Measurements from ENCODE around the gene ALG2. TPM values are rescaled to one million over a fixed set of nuclear protein-coding genes. Genes with fewer than 3 reads are reported as not detected.
"Not testable (repeated sequence)": the region's sequence is repeated elsewhere in the genome, so short reads cannot be mapped to it uniquely, and the experiment has no call there.

Gene ALG2
- total RNA-seq, 3 donors from 2014 or later, result 21.0 to 23.6 (median 23.4) TPM

GRCh38 chr9:99224445-99224844 is 2.7 kb upstream of the ALG2 start:
- Mint-ChIP-seq H3K4me3 (peak overlapping the region; percentile 95), H3K27me3 (ENCODE audit: low read depth) (no peaks in the 10 kb centered on the region), H3K36me3 (ENCODE audit: insufficient read depth) (peaks cover 37% of the 10 kb centered on the region), H3K4me1 (ENCODE audit: low read depth) (peaks cover 59% of the 10 kb centered on the region), H3K9me3 (no peaks in the 10 kb centered on the region)
- ATAC-seq (no peak), DNase-seq (no peak)

- Mint-ChIP-seq H3K9me3 (no peaks in the 10 kb centered on the region), H3K27me3 (ENCODE audit: low read depth) (no peaks in the 10 kb centered on the region), H3K4me1 (ENCODE audit: low read depth) (peaks cover 70% of the 10 kb centered on the region), H3K4me3 (peak overlapping the region; percentile 95), H3K36me3 (ENCODE audit: insufficient read depth) (peaks cover 39% of the 10 kb centered on the region)
- DNase-seq (no peak), ATAC-seq (peak in 1 of 2 donors; percentile 44)
Measured at GRCh38 chr9:99222416-99223270, 901 bp upstream of the ALG2 start.

GRCh38 chr9:99221266-99221620 is 499 bp downstream of the ALG2 start:
- peaks cover 40% of the 10 kb centered on the region for H3K36me3 Mint-ChIP-seq (ENCODE audit: insufficient read depth)
- no peaks in the 10 kb centered on the region for H3K27me3 Mint-ChIP-seq (ENCODE audit: low read depth)

DNA sequence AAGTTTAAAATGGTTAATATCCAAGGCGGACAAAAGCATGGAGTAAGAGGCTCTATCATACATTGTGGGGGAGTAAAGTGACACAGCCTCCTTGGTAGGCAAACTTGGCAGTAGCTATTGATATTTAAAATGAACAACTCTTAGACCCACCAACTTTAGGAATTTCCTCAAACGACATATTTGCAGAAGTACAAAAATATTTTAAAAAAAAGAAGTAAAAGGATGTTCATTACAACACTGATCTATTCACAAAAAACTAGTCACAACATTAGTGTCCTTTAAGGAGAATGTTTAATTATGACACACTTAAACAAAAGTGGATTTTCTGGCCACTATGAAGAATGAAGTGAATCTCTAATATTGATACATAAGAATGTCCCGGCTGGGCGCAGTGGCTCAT is 1.7 kb downstream of the ALG2 start:
- Mint-ChIP-seq H3K36me3 (ENCODE audit: insufficient read depth) (peaks cover 49% of the 10 kb centered on the region), H3K9me3 (no peaks in the 10 kb centered on the region), H3K4me1 (ENCODE audit: low read depth) (peaks cover 57% of the 10 kb centered on the region), H3K27me3 (ENCODE audit: low read depth) (no peaks in the 10 kb centered on the region), H3K4me3 (peak overlapping the region; percentile 95)
- DNase-seq, result no peak
- no peak for ATAC-seq

More at GRCh38 chr9:99221266-99221620, 499 bp downstream of the ALG2 start:
- H3K4me1 Mint-ChIP-seq (ENCODE audit: low read depth), result peaks cover 67% of the 10 kb centered on the region
- ATAC-seq, result no peak
- H3K4me3 Mint-ChIP-seq, result peak overlapping the region; percentile 95
- H3K9me3 Mint-ChIP-seq, result no peaks in the 10 kb centered on the region
- DNase-seq, result no peak

DNA sequence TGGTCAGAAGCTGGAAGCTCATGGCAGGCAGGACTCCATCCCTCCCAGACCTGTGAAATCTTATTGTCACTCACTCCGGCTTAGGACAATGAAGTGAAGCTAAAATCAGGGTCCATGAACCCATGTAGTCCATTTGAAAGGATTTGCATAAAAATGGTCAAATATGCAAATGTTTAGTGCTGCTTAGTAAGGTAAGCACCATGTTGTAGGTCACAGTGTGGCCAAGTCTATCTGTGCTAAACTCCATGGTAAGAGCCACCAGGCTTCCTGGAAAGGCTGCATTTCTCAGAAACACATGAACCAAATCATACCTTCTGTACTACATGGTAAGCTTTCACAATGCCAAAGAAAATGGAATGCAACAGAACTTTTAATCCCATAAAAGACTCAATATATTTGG is 5.7 kb downstream of the ALG2 start:
- Mint-ChIP-seq H3K4me1 (ENCODE audit: low read depth) (peaks cover 30% of the 10 kb centered on the region), H3K36me3 (ENCODE audit: insufficient read depth) (peaks cover 45% of the 10 kb centered on the region), H3K9me3 (peaks cover 4% of the 10 kb centered on the region), H3K27me3 (ENCODE audit: low read depth) (no peaks in the 10 kb centered on the region), H3K4me3 (no peak overlapping the region)
- ATAC-seq (no peak), DNase-seq (no peak)

DNA sequence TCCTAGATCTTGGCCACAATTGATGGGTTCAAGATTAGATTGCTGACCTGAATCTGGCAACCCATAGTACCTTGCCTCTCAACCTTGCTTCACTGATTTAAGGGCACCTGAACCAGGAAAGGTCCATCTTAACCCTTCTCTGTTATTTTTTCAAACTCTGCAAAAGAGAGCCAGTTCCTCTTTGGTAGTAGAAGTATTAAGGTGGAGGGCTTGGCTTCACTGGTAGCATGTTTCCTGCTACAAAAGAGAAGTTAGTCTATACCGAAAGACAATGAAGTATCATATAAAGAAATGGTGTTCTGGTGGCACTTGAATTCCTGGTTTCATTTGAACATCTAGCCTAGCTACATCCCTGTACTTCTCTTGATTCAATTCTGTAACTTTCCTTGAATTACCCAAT is 8.5 kb downstream of the ALG2 start:
- no peak for DNase-seq
- ATAC-seq, result no peak
- peaks cover 25% of the 10 kb centered on the region for H3K9me3 Mint-ChIP-seq
- H3K4me3 Mint-ChIP-seq, result no peak overlapping the region
- no peaks in the 10 kb centered on the region for H3K27me3 Mint-ChIP-seq (ENCODE audit: low read depth)
- peaks cover 9% of the 10 kb centered on the region for H3K4me1 Mint-ChIP-seq (ENCODE audit: low read depth)
- peaks cover 36% of the 10 kb centered on the region for H3K36me3 Mint-ChIP-seq (ENCODE audit: insufficient read depth)

DNA sequence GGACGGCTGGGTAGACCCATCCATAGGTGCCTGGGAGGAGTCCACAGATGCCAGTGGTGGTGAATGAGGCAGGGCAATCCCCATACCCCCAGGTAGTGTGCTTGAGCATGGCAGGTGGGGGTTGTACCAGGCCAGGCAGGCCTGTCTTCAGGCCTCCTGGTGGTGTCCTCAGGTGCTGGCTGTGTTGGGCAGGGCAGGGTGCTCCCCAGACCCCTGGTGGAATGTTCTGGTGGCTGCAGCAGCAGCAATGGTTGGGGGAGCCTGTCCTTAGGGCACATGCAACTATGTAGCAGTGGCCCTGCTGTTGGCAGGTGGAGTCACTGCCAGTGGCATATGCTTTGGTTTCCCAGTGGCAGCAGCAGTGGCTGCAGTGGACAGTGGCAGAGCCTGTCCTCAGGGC is 10.0 kb downstream of the ALG2 start:
- no peak for ATAC-seq
- Mint-ChIP-seq H3K4me3 (no peak overlapping the region), H3K27me3 (ENCODE audit: low read depth) (no peaks in the 10 kb centered on the region), H3K36me3 (ENCODE audit: insufficient read depth) (peaks cover 25% of the 10 kb centered on the region), H3K9me3 (peaks cover 38% of the 10 kb centered on the region), H3K4me1 (ENCODE audit: low read depth) (peaks cover 2% of the 10 kb centered on the region)
- DNase-seq, result no peak

DNA sequence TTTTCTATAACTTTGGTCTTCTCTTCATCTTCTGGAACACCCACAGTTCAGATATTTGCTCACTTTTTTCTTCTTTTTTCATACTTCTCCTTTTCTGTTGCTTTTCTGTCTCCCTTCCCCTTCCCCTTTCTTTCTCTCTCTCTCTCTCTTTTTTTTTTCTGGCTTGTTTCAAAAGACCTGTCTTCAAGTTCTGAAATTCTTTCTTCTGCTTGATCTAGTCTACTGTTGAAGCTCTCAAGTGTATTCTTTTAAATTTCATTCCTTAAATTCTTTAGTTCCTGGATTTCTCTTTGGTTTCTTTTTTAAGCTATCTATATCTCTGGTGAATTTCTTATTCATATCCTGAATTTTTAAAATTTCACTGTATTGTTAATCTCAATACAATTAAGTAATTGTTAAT is 11.2 kb downstream of the ALG2 start:
- peaks cover 2% of the 10 kb centered on the region for H3K4me1 Mint-ChIP-seq (ENCODE audit: low read depth)
- DNase-seq (no peak), ATAC-seq (no peak)
- peaks cover 17% of the 10 kb centered on the region for H3K36me3 Mint-ChIP-seq (ENCODE audit: insufficient read depth)
- H3K9me3 Mint-ChIP-seq, result peaks cover 47% of the 10 kb centered on the region
- no peaks in the 10 kb centered on the region for H3K27me3 Mint-ChIP-seq (ENCODE audit: low read depth)
- H3K4me3 Mint-ChIP-seq, result no peak overlapping the region

DNA sequence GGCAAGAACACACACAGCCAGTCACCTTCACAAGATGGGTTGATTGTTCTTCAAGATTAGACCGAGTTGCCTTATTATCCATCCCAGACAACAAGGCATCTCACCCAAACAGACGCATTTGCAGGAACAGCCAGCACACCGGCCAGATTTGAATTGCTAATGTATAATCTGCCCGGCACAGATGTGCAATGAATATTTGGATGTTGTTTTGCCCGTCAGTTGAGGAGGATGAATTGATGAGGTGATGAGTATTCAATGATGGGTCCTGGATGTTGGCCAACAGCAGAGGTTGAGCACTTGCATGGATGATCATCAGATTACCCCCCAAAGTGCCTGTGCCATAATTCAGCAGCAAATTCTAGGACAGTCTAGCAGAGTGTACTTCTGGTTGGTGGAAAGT is 20.1 kb downstream of the ALG2 start:
- no peaks in the 10 kb centered on the region for H3K36me3 Mint-ChIP-seq (ENCODE audit: insufficient read depth)
- peaks cover 11% of the 10 kb centered on the region for H3K9me3 Mint-ChIP-seq
- H3K4me3 Mint-ChIP-seq, result no peak overlapping the region
- H3K27me3 Mint-ChIP-seq (ENCODE audit: low read depth), result no peaks in the 10 kb centered on the region
- DNase-seq (no peak), ATAC-seq (no peak)
- no peaks in the 10 kb centered on the region for H3K4me1 Mint-ChIP-seq (ENCODE audit: low read depth)

GRCh38 chr9:99199938-99200539 is 21.7 kb downstream of the ALG2 start:
- ATAC-seq, result no peak
- Mint-ChIP-seq H3K9me3 (no peaks in the 10 kb centered on the region), H3K4me1 (ENCODE audit: low read depth) (no peaks in the 10 kb centered on the region), H3K4me3 (no peak overlapping the region), H3K27me3 (ENCODE audit: low read depth) (no peaks in the 10 kb centered on the region), H3K36me3 (ENCODE audit: insufficient read depth) (no peaks in the 10 kb centered on the region)
- DNase-seq, result no peak

GRCh38 chr9:99197987-99198386 is 23.8 kb downstream of the ALG2 start:
- Mint-ChIP-seq H3K9me3 (no peaks in the 10 kb centered on the region), H3K36me3 (ENCODE audit: insufficient read depth) (no peaks in the 10 kb centered on the region), H3K4me3 (no peak overlapping the region), H3K4me1 (ENCODE audit: low read depth) (no peaks in the 10 kb centered on the region), H3K27me3 (ENCODE audit: low read depth) (no peaks in the 10 kb centered on the region)
- DNase-seq (no peak), ATAC-seq (no peak)

- DNase-seq (no peak), ATAC-seq (no peak)
- H3K4me3 Mint-ChIP-seq, result no peak overlapping the region
- H3K9me3 Mint-ChIP-seq, result no peaks in the 10 kb centered on the region
- H3K27me3 Mint-ChIP-seq (ENCODE audit: low read depth), result no peaks in the 10 kb centered on the region
- no peaks in the 10 kb centered on the region for H3K4me1 Mint-ChIP-seq (ENCODE audit: low read depth)
- H3K36me3 Mint-ChIP-seq (ENCODE audit: insufficient read depth), result no peaks in the 10 kb centered on the region
Measured at GRCh38 chr9:99197124-99197630, 24.6 kb downstream of the ALG2 start.

GRCh38 chr9:99196484-99196883 is 25.3 kb downstream of the ALG2 start:
- not testable (repeated sequence) for H3K4me1 Mint-ChIP-seq (ENCODE audit: low read depth); ATAC-seq; DNase-seq; H3K36me3 Mint-ChIP-seq (ENCODE audit: insufficient read depth); H3K4me3 Mint-ChIP-seq; H3K27me3 Mint-ChIP-seq (ENCODE audit: low read depth); H3K9me3 Mint-ChIP-seq

GRCh38 chr9:99193466-99193821 is 28.3 kb downstream of the ALG2 start:
- peak in 1 of 2 donors; percentile 28 for ATAC-seq
- DNase-seq, result no peak
- no peak overlapping the region for H3K4me3 Mint-ChIP-seq

More at GRCh38 chr9:99193466-99193821, 28.3 kb downstream of the ALG2 start:
- Mint-ChIP-seq H3K36me3 (ENCODE audit: insufficient read depth) (no peaks in the 10 kb centered on the region), H3K27me3 (ENCODE audit: low read depth) (peaks cover 9% of the 10 kb centered on the region), H3K9me3 (no peaks in the 10 kb centered on the region), H3K4me1 (ENCODE audit: low read depth) (no peaks in the 10 kb centered on the region)

All from activated T-cell treated with anti-CD3 and anti-CD28 coated beads, Interleukin-2, amount 50 U/mL, for 4 hours (primary cell).